PC-3 (cell line): ENCODE measurements around the gene FGFRL1.

Experiments
- CTCF ChIP-seq: fragments of 300-600 bp; sonication (generic); conservative IDR thresholded peaks from 2 replicates; pipeline ENCODE4 v1.5.1; 2017; ENCODE audit warnings: antibody characterized with exemption, low read depth, mild to moderate bottlenecking, low read length
- EZH2 ChIP-seq: fragments of 300-600 bp; sonication (generic); IDR thresholded peaks from one replicate; pipeline ENCODE4 v1.6.1; 2017; ENCODE audit warnings: antibody characterized with exemption, mild to moderate bottlenecking, low read length; ENCODE audit not compliant: unreplicated experiment
- EZH2phosphoT487 ChIP-seq: fragments of 300-600 bp; sonication (generic); IDR thresholded peaks from 2 replicates; pipeline ENCODE4 v1.6.1; 2018; ENCODE audit warnings: mild to moderate bottlenecking, antibody characterized with exemption, low read length, borderline replicate concordance

- TF ChIP-seq CTCF (no peak), EZH2phosphoT487 (no peak), EZH2 (no peak)
These were observed 44.0 kb upstream of the FGFRL1 start for GRCh38 chr4:967113-968104.
